NCI-H1048 (cell line): ENCODE data around the gene RAB7A.
"Not testable (repeated sequence)": the region's sequence is repeated elsewhere in the genome, so short reads cannot be mapped to it uniquely, and the experiment has no call there.

Source experiments
- DNase-seq: peaks from one replicate; lab custom pipeline; 2025; lab: John Stamatoyannopoulos, UW

The RAB7A gene

DNA sequence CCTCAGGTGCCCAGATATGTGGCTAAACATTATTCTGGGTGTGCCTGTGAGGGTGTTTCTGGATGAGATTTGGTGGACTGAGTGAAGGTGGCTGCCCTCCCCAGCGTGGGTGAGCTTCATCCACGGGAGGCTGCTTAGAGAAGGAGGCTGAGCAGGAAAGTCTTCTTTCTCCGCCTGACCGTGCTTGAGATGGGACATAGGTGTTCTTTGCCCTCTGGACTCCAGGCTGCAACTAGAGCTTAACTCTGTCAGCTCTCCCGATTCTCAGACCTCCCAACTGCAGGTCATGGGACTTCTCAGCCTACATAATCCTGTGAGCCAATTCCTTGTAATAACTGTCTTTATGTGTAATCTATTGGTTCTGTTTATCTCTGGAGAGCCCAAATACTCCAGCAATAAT is 34.1 kb downstream of the RAB7A start:
- DNase-seq, result no peak

- DNase-seq, result no peak
Measured at GRCh38 chr3:128760881-128761280, 34.9 kb downstream of the RAB7A start.

GRCh38 chr3:128761392-128761791 is 35.4 kb downstream of the RAB7A start:
- no peak for DNase-seq

DNA sequence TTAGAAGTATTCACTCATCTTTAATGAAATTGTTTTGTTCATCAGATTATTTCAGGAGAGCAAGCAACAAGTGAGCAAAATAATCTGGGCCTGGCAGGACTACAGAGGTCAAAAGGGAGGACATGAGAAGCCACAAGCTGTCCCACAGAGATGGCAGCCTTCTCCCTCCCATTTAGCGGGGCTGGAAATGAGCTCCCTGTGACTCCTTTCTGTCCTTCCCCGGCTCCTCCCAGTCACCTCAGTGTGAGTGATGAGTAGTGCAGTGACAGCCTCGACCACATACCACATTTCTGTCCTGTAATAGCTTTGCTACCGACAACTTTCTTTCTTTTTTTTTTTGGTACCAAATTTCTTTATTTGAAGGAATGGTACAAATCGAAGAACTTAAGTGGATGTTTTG is 38.0 kb downstream of the RAB7A start:
- no peak for DNase-seq

GRCh38 chr3:128764863-128765262 is 38.9 kb downstream of the RAB7A start:
- DNase-seq, result no peak

DNA sequence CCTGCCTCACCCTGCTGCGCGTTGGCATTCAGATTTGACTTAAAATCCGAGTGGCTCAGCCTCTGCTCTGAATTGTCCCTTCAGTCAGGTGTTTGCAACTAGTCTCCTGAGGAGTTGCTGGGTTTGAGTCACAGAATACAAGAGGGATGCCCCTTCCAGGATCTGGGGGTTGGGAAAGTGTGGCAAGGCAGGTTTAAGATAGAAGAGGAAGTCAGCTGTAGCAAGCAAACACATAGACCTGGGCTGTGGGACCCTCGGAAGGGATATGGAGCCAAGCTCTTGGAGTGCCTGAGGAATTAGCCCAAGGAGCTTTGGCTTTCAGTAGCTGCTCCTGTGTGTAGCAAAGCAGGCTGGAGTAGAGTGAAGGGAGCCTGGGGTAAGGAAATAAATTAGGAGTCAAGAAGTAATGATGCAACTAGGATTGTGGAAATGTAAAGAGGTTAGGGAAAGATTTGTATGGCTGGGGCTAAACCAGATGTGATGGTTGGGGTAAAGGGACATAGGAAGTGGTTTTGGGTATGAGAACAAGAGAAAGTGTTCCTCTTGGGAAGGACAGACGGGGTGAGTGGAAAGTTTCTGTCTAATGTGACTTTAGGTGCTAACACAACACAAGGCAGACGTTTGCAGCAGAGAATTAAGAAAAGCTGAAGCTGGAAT is 41.2 kb downstream of the RAB7A start:
- no peak for DNase-seq

DNA sequence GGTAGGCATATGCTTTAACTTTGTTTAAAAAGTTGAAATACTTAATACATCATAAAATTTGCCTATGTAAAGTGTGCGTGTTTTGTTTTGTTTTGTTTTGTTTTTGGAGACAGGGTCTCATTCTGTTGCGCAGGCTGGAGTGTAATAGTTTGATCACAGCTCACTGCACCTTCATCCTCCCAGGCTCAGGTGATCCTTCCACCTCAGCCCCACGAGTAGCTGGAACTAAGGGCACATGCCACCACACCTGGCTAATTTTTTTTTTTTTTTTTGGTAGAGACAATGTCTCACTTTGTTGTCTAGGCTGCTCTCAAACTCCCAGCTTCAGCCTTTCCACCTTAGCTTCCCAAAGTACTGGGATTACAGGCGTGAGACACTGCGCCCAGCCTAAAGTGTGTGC is 42.5 kb downstream of the RAB7A start:
- no peak for DNase-seq

DNA sequence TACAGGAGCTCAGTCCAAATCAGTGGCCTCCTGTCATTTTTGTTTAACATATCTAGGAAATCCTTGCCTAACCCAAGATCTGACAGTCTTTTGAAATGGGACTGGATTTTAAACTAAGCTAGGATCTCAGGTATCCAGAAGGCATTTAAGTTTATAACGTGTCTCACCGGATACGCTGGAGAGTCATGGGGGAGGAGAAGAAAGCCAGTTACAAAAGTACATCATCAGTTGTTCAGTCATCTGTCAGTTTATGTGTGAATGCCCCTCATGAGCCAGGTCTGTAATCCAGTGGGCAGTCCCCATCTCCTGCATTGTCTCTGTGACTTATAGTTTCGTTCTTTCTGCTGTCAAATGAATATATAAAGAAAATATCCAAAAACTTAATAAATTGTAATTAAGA is 44.4 kb downstream of the RAB7A start:
- no peak for DNase-seq

DNA sequence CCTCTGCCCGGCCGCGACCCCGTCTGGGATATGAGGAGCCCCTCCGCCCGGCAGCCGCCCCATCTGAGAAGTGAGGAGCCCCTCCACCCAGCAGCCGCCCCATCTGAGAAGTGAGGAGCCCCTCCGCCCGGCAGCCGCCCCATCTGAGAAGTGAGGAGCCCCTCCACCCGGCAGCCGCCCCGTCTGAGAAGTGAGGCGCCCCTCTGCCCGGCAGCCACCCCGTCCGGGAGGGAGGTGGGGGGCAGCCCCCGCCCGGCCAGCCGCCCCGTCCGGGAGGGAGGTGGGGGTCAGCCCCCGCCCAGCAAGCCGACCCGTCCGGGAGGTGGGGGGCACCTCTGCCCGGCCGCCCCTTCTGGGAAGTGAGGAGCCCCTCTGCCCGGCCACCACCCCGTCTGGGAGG is 47.2 kb downstream of the RAB7A start:
- DNase-seq, result not testable (repeated sequence)

GRCh38 chr3:128773592-128773991 is 47.6 kb downstream of the RAB7A start:
- DNase-seq, result not testable (repeated sequence)

DNA sequence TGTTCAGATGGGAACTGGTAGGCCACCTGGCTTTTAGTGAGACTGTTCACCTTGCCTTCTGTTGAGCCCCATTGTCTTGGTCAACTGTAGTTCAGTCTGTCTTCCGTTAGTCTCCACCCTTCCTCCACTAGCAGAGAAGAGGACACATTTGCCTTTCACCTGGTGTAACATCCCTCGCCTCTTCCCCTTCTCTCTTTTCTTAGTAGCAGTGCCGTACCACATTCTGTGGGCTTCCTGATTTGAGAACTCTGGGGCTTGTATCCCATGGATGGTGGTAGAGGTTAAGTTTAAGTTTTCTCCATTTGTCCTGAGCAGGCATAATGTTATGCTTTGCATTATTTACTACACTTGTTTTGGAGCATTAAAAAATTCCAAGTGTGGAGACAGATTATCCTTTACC is 49.3 kb downstream of the RAB7A start:
- DNase-seq, result no peak

- DNase-seq, result no peak
Measured at GRCh38 chr3:128775906-128776542, 50.0 kb downstream of the RAB7A start.

- DNase-seq, result no peak
Measured at GRCh38 chr3:128780101-128780837, 54.3 kb downstream of the RAB7A start.

DNA sequence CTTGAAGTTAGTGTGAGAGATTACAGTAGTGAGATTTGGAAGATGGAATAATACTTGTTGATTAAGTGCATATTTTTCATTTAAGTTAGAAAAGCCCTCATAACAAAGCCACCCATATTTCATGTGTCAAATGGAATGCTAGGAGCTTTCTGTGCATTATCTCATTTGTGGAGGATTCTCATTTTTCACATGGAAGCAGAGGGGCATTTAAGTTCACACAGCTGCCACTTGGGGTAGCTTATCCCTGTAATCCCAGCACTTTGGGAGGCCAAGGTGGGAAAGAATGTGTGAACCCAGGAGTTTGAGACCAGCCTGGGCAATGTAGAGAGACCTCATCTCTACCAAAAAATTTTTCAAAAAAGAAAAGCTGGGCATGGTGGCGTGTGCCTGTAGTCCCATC is 55.2 kb downstream of the RAB7A start:
- DNase-seq, result no peak

GRCh38 chr3:128782282-128783146 is 56.5 kb downstream of the RAB7A start:
- no peak for DNase-seq

- no peak for DNase-seq
Measured at GRCh38 chr3:128783774-128784173, 57.8 kb downstream of the RAB7A start.

DNA sequence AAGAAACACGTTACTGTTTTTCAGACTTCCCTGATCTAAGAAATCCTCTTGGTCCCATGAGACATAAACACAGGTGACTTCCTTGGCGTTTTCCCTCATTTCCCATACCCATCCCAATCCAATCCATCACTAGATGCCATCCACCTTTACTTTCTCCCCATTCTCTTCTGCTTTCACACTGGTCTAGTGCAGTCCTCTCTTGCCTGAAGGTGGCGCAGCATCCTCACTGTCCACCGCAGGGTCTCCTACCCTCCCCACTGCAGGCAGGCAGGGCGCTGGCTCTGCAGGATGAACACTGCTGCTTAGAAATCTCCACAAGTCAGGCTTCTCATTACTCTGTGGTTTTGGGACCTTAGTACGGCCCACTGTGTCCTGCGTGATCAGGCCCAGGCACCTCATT is 58.2 kb downstream of the RAB7A start:
- no peak for DNase-seq

DNA sequence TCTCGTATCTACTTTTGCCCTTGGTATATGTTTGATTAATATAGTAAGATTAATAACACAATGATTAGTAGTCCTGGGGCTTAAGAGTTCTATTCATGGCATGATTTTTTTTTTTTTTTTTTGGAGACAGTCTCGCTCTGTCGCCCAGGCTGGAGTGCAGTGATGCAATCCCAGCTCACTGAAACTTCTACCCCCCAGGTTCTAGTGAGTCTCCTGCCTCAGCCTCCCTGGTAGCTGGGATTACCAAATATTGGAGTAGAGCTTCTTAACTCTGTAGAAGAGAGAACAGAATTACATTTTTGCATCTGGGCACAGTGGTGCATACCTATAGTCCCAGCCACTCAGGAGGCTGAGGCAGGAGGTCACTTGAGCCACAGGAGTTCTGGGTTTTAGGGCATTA is 58.9 kb downstream of the RAB7A start:
- no peak for DNase-seq

DNA sequence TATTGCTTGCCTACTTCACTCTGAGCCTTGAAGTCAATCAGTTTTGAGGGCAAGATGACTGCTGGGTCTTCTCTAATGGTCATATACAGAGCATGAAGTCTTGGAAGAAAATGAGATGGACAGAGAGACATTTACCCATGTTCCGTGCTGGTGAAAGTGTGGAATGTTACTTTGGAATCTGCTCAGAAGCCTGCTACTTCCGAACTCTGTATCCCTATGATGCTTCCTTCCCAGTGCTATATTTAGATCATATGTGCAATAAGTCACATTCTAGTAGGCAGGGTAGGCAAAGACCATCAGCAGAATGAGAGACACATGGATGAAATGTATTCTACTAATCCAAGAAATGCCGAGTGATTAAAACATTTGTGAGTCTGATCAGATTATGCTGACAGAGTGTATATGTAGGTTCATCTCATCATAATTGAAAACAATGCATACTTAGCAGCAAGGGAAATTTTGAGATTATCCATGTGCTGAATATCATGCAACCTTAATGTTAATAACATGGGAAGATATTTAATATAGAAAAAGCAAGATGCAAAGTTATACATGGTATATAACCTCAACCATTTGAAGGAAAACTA is 60.5 kb downstream of the RAB7A start:
- no peak for DNase-seq

GRCh38 chr3:128787256-128788253 is 61.6 kb downstream of the RAB7A start:
- no peak for DNase-seq
